ENCODE measurements around the gene NECTIN2.

NECTIN2 gene

DNA sequence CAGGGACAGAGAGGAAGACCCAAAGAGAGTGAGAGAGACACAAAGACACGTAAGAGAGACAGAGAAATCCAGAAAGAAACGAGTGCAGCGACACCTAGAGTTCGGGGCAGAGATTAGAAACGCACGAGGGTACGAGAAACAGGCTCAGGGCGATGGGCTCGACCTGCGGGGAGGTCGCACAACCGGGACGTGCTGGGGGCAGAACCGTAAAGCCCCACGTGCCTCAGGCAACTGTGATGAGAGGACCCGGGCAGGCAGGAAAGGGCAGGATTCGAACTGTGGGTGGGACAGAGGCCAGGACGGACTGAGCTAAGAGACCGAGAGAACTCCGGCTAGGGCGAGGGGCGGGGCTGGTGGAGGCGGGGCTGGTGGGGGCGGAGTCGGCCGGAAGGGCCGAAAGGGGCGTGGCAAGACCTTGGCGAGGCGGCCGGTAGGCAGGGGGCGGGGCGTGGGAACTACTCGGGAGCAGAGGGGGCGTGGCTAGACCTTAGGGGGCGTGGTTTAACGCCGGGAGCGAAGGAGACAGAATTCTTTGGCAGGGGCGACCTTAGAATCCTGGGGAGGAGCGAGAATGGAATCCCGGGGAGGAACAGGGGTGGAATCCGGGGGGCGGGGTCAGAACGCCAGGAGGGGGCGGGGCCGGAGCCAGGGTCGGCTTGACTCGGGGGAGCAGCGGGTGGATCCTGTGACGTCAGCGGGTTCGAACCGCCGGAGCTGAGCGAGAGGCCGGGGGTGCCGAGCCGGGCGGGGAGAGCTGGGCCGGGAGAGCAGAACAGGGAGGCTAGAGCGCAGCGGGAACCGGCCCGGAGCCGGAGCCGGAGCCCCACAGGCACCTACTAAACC lies at the start of gene NECTIN2:
NECTIN2 (plus strand) TSS at position 686 of the 843 bp plus-strand sequence. CDS start 229 bp downstream, outside the sequence.
- peak; percentile 100 for DNase-seq (ENCODE audit: low spot score)

DNA sequence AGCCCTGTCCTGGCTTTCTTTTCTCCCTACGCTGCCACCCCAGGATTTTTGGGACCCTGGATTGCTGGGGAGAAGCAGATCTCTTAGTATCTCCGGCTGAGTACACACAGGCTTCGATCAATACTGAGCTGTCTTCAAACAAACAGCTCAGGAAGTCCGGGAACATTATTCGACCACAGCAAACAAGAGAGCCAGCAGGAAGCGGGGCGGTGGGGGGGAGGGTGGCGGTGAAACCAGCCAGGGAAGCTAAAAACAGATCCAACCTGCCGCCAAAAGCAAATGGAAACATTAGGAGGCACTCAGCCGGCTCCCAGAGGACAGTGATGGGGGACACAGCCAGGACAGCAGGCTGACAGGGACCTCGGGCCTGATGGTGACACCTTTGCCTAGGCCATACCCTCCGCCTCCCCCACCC lies 49.4 kb upstream of the NECTIN2 start:
- no peak for DNase-seq (ENCODE audit: low spot score)

DNA sequence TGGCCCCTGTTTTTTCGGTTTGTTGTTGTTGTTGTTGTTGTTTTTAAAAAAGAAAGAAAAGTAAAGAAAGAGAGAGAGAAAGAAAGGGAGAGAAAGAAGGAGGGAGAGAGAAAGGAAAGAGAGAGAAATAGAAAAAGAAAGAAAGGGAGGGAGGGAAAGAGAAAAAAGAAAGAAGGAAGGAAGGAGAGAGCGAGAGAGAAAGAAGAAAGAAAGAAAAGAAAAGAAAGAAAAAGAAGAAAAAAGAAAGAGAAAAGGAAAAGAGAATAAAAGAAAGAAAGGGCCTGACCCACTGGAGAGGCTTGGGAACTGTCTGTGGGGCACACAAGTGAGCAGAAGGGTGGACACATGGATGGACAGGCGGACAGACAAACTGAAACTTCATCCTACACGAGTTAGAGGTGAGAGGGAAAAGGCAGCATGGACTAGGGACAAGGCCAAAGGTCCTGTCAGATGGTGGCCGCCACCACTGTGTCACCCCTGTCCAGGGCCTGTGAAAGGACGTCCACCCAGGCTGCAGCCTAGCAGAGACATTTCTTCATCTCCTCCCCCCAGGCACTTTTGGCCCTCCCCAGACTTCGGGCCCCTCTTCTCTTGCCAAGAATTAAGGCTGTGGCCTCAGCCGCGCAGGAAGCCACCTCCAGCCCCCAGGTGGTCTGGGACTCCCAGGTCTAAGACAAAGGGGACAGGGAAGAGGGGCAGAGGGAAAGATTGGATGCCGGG lies 46.3 kb upstream of the NECTIN2 start:
- DNase-seq (ENCODE audit: low spot score): no peak

GRCh38 chr19:44800461-44800860 lies 45.6 kb upstream of the NECTIN2 start:
- peak; percentile 90 for DNase-seq (ENCODE audit: low spot score)

- no peak for DNase-seq (ENCODE audit: low spot score)
Observed at GRCh38 chr19:44803442-44804428, 42.4 kb upstream of the NECTIN2 start.

- DNase-seq (ENCODE audit: low spot score): no peak
Observed at GRCh38 chr19:44806291-44806690, 39.8 kb upstream of the NECTIN2 start.

GRCh38 chr19:44807162-44807561 lies 38.9 kb upstream of the NECTIN2 start:
- DNase-seq (ENCODE audit: low spot score): peak; percentile 8

- DNase-seq (ENCODE audit: low spot score): peak; percentile 61
Observed at GRCh38 chr19:44807652-44808462, 38.2 kb upstream of the NECTIN2 start.

DNA sequence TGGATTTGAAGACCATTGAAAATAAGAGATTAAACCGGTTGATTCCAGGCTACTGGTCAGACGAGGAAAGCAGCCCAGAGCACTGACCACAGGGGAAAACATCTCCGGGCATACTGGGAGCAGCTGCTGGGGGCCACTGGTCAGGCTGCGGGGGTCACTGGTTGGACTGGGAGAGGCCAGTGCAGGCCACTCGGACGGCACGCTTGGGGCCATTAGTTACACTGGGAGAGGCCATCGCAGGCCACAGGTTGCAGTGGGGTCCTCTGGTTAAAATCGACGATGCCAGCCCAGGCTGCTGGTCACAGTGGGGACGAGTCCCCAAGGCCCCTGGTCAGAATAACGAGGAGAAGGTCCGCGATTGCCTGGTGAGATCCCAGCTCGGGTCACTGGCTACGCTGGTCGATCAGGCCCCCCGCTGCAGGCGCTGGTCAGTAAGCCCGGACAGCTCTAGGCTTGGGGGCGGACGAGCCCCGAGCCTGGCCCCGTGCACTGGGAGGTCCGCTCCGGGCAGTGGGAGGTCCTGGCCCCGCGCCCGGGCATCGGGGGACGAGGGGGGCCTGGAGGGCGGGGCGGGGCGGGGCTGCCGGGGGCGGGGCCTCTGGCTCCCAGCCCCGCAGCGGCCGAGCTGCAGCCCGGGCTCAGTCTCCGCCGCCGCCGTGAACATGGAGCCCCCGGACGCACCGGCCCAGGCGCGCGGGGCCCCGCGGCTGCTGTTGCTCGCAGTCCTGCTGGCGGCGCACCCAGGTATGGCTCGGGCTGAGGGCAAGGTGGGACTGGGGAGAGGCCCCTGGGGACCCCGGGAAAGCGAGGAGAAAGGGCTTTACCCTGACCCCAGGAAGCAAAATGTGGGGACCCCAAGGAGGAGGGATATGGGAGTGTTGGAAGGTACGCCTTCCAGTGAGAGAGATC lies 37.4 kb upstream of the NECTIN2 start, which contains the start of gene BCAM:
BCAM (plus strand) TSS at position 641 of the 909 bp plus-strand sequence; CDS start at position 663, 22 bp downstream.
- peak; percentile 98 for DNase-seq (ENCODE audit: low spot score)

GRCh38 chr19:44809577-44810233 lies 36.4 kb upstream of the NECTIN2 start:
- no peak for DNase-seq (ENCODE audit: low spot score)

GRCh38 chr19:44810234-44811121 lies 35.6 kb upstream of the NECTIN2 start:
- no peak for DNase-seq (ENCODE audit: low spot score)

DNA sequence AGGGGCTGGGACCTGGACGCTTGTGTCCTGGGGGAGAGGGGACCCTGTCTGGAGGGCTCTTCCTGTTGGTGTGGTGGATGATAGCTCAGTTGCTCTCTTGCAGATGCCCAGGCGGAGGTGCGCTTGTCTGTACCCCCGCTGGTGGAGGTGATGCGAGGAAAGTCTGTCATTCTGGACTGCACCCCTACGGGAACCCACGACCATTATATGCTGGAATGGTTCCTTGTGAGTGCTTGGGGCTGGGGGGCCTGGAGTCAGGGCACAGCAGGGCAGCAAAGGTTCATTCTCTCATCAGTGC lies 35.0 kb upstream of the NECTIN2 start:
- no peak for DNase-seq (ENCODE audit: low spot score)

GRCh38 chr19:44812142-44812718 lies 33.9 kb upstream of the NECTIN2 start:
- DNase-seq (ENCODE audit: low spot score): no peak

- no peak for DNase-seq (ENCODE audit: low spot score)
Observed at GRCh38 chr19:44813070-44813840, 32.8 kb upstream of the NECTIN2 start.

DNA sequence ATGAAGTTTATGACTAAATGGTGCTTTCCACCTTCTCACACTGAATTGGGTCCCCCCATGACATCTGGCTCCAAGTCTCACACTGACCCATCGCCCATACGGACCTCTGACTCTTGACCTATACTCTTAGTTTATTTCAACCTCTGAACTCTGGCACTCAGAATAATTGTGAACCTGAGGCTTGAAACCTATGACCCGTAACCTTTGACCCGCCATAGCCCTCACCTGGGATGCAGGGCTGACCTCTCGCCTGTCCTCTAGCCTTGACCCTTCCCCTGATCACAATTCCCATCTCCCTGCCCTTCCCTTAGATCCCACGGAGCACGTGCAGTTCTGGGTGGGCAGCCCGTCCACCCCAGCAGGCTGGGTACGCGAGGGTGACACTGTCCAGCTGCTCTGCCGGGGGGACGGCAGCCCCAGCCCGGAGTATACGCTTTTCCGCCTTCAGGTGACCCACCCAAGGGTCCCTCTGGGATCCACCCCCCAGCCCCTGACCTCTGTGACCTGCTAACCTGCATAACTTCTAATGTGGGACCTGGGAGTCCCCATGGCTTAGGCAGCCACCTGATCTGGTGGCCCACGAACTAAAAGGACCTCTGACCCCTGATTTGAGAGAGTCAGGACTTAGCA lies 32.1 kb upstream of the NECTIN2 start:
- no peak for DNase-seq (ENCODE audit: low spot score)

GRCh38 chr19:44814517-44814916 lies 31.6 kb upstream of the NECTIN2 start:
- DNase-seq (ENCODE audit: low spot score): no peak

GRCh38 chr19:44816301-44816700 lies 29.8 kb upstream of the NECTIN2 start:
- DNase-seq (ENCODE audit: low spot score): no peak
